ENCODE measurements around the gene TNFRSF8. TPM values are rescaled to one million over a fixed set of nuclear protein-coding genes. Genes with fewer than 3 reads are reported as not detected.
A peak's percentile ranks its signal among the peaks of the same experiment; 100 is the strongest.

Gene TNFRSF8
- total and polyA plus RNA-seq, 4 experiments from 2014 or later, result not detected

DNA sequence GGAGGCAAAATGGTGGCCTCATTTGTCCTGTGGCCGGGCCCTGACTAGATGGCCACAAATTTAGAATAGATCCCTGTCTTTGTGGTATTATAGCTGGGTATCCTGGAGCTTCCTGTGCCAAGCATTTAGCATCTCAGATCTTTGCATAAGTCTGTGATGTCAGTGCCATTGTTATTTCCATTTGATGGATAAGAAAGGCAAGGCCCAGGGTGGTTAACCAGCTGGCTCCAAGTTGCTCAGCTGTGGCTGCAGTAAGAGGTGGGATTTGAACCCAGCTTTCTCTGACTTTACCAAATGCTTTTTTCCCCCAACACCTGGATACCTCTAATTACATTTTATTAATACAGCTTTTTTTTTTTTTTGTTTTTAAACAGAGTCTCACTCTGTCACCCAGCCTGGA is 11.7 kb upstream of the TNFRSF8 start:
- Mint-ChIP-seq H3K9me3 (no peaks in the 10 kb centered on the region), H3K27ac (no peak overlapping the region), H3K4me3 (no peak overlapping the region), H3K27me3 (no peaks in the 10 kb centered on the region), H3K36me3 (no peaks in the 10 kb centered on the region), H3K4me1 (peaks cover 5 to 15% (median 11%) of the 10 kb centered on the region in 4 donors)
- H3K4me1 ChIP-seq (ENCODE audit: insufficient read depth, low read length), result peaks cover 27% of the 10 kb centered on the region
- H3K36me3 ChIP-seq (ENCODE audit: insufficient read depth, low read length), result no peaks in the 10 kb centered on the region
- DNase-seq, result no peak
- H3K27ac ChIP-seq (ENCODE audit: low read depth, low read length), result no peak overlapping the region
- intact Hi-C loops (cut with micrococcal nuclease), result no loop called here
- H3K9me3 ChIP-seq (ENCODE audit: control insufficient read depth in 1 of 2, low read length in 2 of 2), result no peaks in the 10 kb centered on the region
- ChIA-PET POLR2A (ENCODE audit: partially characterized antibody) (interaction anchor here (1.0 to 1.3 kb wide), 2 partner anchors 31 to 144 kb away, joined by 3 read pairs; no protein-coding TSS in a partner anchor), CTCF (ENCODE audit: partially characterized antibody) (interaction anchor here (0.9 kb wide), 1 partner anchor 28 kb away, joined by 3 read pairs; no protein-coding TSS in a partner anchor)
- H3K27me3 ChIP-seq (ENCODE audit: insufficient read depth, low read length), result no peaks in the 10 kb centered on the region
- H3K4me3 ChIP-seq (ENCODE audit: low read length in 2 of 2), result no peak overlapping the region

- H3K4me1 Mint-ChIP-seq, result peaks cover 6 to 17% (median 11%) of the 10 kb centered on the region in 4 donors
- no peaks in the 10 kb centered on the region for H3K9me3 Mint-ChIP-seq
- Histone ChIP-seq H3K27ac (ENCODE audit: low read depth, low read length) (no peak overlapping the region), H3K9me3 (ENCODE audit: control insufficient read depth in 1 of 2, low read length in 2 of 2) (no peaks in the 10 kb centered on the region), H3K4me1 (ENCODE audit: insufficient read depth, low read length) (peaks cover 20% of the 10 kb centered on the region), H3K4me3 (ENCODE audit: low read length in 2 of 2) (no peak overlapping the region), H3K27me3 (ENCODE audit: insufficient read depth, low read length) (no peaks in the 10 kb centered on the region), H3K36me3 (ENCODE audit: insufficient read depth, low read length) (no peaks in the 10 kb centered on the region)
- CTCF ChIA-PET (ENCODE audit: partially characterized antibody), result interaction anchor here (0.9 kb wide), 1 partner anchor 27 kb away, joined by 3 read pairs; no protein-coding TSS in a partner anchor
- POLR2A ChIA-PET (ENCODE audit: partially characterized antibody), result interaction anchor here (0.9 to 1.3 kb wide), 3 partner anchors 16 to 144 kb away, joined by 3 read pairs; no protein-coding TSS in a partner anchor
- no peaks in the 10 kb centered on the region for H3K36me3 Mint-ChIP-seq
- H3K27me3 Mint-ChIP-seq, result no peaks in the 10 kb centered on the region
- DNase-seq, result no peak
- intact Hi-C loops (cut with micrococcal nuclease), result no loop called here
- peak overlapping the region in 4 of 7 donors; percentile 2 to 74 (median 54) for H3K27ac Mint-ChIP-seq
- H3K4me3 Mint-ChIP-seq, result peak overlapping the region in 1 of 8 donors; percentile 65
These were observed 11.0 kb upstream of the TNFRSF8 start for GRCh38 chr1:12052008-12052573.

DNA sequence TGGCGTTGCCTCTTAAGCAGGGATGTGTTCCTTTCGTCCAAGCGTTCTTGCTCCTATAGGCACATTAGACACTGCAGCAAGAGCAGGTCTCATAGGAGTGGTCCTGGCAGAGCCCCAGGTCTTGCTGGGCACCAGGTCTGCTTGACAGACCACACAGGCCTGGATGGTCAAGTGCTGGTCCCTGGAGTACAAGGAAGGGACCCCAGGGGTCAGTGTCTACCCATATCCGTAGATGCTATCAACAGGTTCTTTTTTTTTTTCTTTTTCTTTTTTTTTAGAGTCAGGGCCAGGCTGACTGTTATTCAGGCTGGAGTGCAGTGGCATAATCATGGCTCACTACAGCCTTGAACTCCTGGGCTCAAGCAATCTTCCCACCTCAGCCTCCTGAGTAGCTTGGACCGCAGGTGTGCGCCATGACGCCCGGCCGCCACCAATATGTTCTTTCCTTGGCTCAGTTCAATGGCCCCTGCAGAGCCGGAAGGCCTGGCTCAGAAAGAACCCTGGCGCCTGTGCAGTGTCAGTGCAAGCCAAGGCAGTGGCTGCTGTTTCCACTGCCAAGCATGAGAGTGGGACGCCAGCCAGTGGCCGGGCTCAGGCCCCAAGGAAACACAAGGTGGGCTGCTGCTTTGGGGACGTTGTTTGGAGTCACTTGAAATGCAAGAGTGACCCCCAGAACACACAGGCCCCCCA is 10.0 kb upstream of the TNFRSF8 start:
- peaks cover 10% of the 10 kb centered on the region for H3K4me1 ChIP-seq (ENCODE audit: insufficient read depth, low read length)
- no peaks in the 10 kb centered on the region for H3K9me3 ChIP-seq (ENCODE audit: control insufficient read depth in 1 of 2, low read length in 2 of 2)
- H3K36me3 Mint-ChIP-seq, result no peaks in the 10 kb centered on the region
- no peak overlapping the region for H3K4me3 Mint-ChIP-seq
- no peaks in the 10 kb centered on the region for H3K27me3 ChIP-seq (ENCODE audit: insufficient read depth, low read length)
- no peak overlapping the region for H3K4me3 ChIP-seq (ENCODE audit: low read length in 2 of 2)
- no peak for DNase-seq
- POLR2A ChIA-PET (ENCODE audit: partially characterized antibody), result no interaction called here
- CTCF ChIA-PET (ENCODE audit: partially characterized antibody), result no interaction called here
- intact Hi-C loops (cut with micrococcal nuclease), result no loop called here
- no peak overlapping the region for H3K27ac ChIP-seq (ENCODE audit: low read depth, low read length)
- no peaks in the 10 kb centered on the region for H3K9me3 Mint-ChIP-seq
- H3K27ac Mint-ChIP-seq, result no peak overlapping the region
- H3K36me3 ChIP-seq (ENCODE audit: insufficient read depth, low read length), result no peaks in the 10 kb centered on the region
- H3K27me3 Mint-ChIP-seq, result no peaks in the 10 kb centered on the region
- H3K4me1 Mint-ChIP-seq, result peaks cover 6 to 17% (median 11%) of the 10 kb centered on the region in 4 donors

- Mint-ChIP-seq H3K4me3 (no peak overlapping the region), H3K27ac (peak overlapping the region in 1 of 7 donors; percentile 48), H3K9me3 (no peaks in the 10 kb centered on the region), H3K4me1 (peaks cover 6 to 17% (median 11%) of the 10 kb centered on the region in 4 donors), H3K27me3 (peaks cover 0 to 2% of the 10 kb centered on the region in 2 donors), H3K36me3 (no peaks in the 10 kb centered on the region)
- H3K27ac ChIP-seq (ENCODE audit: low read depth, low read length), result no peak overlapping the region
- H3K9me3 ChIP-seq (ENCODE audit: control insufficient read depth in 1 of 2, low read length in 2 of 2), result no peaks in the 10 kb centered on the region
- no peaks in the 10 kb centered on the region for H3K27me3 ChIP-seq (ENCODE audit: insufficient read depth, low read length)
- ChIA-PET POLR2A (ENCODE audit: partially characterized antibody) (no interaction called here), CTCF (ENCODE audit: partially characterized antibody) (interaction anchor here (1.0 kb wide), 1 partner anchor 25 kb away, joined by 3 read pairs; no protein-coding TSS in a partner anchor)
- no peak overlapping the region for H3K4me3 ChIP-seq (ENCODE audit: low read length in 2 of 2)
- DNase-seq, result no peak
- H3K4me1 ChIP-seq (ENCODE audit: insufficient read depth, low read length), result peaks cover 10% of the 10 kb centered on the region
- no peaks in the 10 kb centered on the region for H3K36me3 ChIP-seq (ENCODE audit: insufficient read depth, low read length)
- intact Hi-C loops (cut with micrococcal nuclease), result no loop called here
These were observed 9.2 kb upstream of the TNFRSF8 start for GRCh38 chr1:12053752-12054548.

DNA sequence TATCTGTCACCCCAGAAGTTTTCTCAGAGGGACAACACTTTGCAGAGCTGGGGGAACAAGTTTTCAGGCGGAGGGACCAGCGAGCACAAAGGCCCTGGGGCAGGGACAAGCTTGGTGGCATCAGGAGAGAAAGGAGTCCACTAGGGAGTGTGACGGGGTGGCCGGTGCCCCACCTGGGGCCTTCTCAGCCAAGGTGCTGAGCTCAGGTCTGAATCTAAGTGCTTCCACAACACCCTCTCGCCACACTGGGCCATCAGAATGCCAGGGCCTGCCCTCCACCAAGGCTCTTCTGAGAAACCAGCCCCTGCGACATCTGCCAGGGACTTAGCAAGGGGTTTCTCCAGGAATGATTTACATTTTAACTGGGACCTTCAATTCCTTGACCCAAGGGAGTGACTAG is 7.8 kb upstream of the TNFRSF8 start:
- Histone ChIP-seq H3K4me1 (ENCODE audit: insufficient read depth, low read length) (peaks cover 10% of the 10 kb centered on the region), H3K9me3 (ENCODE audit: control insufficient read depth in 1 of 2, low read length in 2 of 2) (no peaks in the 10 kb centered on the region), H3K4me3 (ENCODE audit: low read length in 2 of 2) (no peak overlapping the region), H3K27me3 (ENCODE audit: insufficient read depth, low read length) (no peaks in the 10 kb centered on the region), H3K36me3 (ENCODE audit: insufficient read depth, low read length) (no peaks in the 10 kb centered on the region), H3K27ac (ENCODE audit: low read depth, low read length) (no peak overlapping the region)
- POLR2A ChIA-PET (ENCODE audit: partially characterized antibody), result no interaction called here
- CTCF ChIA-PET (ENCODE audit: partially characterized antibody), result no interaction called here
- intact Hi-C loops (cut with micrococcal nuclease), result no loop called here
- H3K27me3 Mint-ChIP-seq, result peaks cover 0 to 2% of the 10 kb centered on the region in 2 donors
- H3K27ac Mint-ChIP-seq, result no peak overlapping the region
- no peaks in the 10 kb centered on the region for H3K36me3 Mint-ChIP-seq
- H3K9me3 Mint-ChIP-seq, result no peaks in the 10 kb centered on the region
- no peak for DNase-seq
- peaks cover 6 to 17% (median 11%) of the 10 kb centered on the region in 4 donors for H3K4me1 Mint-ChIP-seq
- H3K4me3 Mint-ChIP-seq, result no peak overlapping the region

- DNase-seq, result no peak
- Histone ChIP-seq H3K36me3 (ENCODE audit: insufficient read depth, low read length) (no peaks in the 10 kb centered on the region), H3K27me3 (ENCODE audit: insufficient read depth, low read length) (no peaks in the 10 kb centered on the region), H3K4me1 (ENCODE audit: insufficient read depth, low read length) (peaks cover 10% of the 10 kb centered on the region), H3K4me3 (ENCODE audit: low read length in 2 of 2) (no peak overlapping the region), H3K27ac (ENCODE audit: low read depth, low read length) (no peak overlapping the region), H3K9me3 (ENCODE audit: control insufficient read depth in 1 of 2, low read length in 2 of 2) (no peaks in the 10 kb centered on the region)
- Mint-ChIP-seq H3K4me1 (peaks cover 6 to 17% (median 11%) of the 10 kb centered on the region in 4 donors), H3K9me3 (no peaks in the 10 kb centered on the region), H3K4me3 (peak overlapping the region in 1 of 8 donors; percentile 51), H3K36me3 (no peaks in the 10 kb centered on the region), H3K27ac (no peak overlapping the region), H3K27me3 (peaks cover 0 to 2% of the 10 kb centered on the region in 2 donors)
- POLR2A ChIA-PET (ENCODE audit: partially characterized antibody), result no interaction called here
- CTCF ChIA-PET (ENCODE audit: partially characterized antibody), result no interaction called here
- intact Hi-C loops (cut with micrococcal nuclease), result no loop called here
These were observed 6.7 kb upstream of the TNFRSF8 start for GRCh38 chr1:12056331-12056841.

GRCh38 chr1:12057382-12057781 is 5.7 kb upstream of the TNFRSF8 start:
- Histone ChIP-seq H3K9me3 (ENCODE audit: control insufficient read depth in 1 of 2, low read length in 2 of 2) (no peaks in the 10 kb centered on the region), H3K27me3 (ENCODE audit: insufficient read depth, low read length) (no peaks in the 10 kb centered on the region), H3K27ac (ENCODE audit: low read depth, low read length) (no peak overlapping the region), H3K4me3 (ENCODE audit: low read length in 2 of 2) (no peak overlapping the region), H3K4me1 (ENCODE audit: insufficient read depth, low read length) (peaks cover 4% of the 10 kb centered on the region), H3K36me3 (ENCODE audit: insufficient read depth, low read length) (no peaks in the 10 kb centered on the region)
- Mint-ChIP-seq H3K36me3 (no peaks in the 10 kb centered on the region), H3K27me3 (peaks cover 0 to 2% of the 10 kb centered on the region in 2 donors), H3K27ac (no peak overlapping the region), H3K4me3 (no peak overlapping the region), H3K4me1 (peaks cover 3 to 11% (median 4%) of the 10 kb centered on the region in 4 donors), H3K9me3 (no peaks in the 10 kb centered on the region)
- POLR2A ChIA-PET (ENCODE audit: partially characterized antibody), result no interaction called here
- intact Hi-C loops (cut with micrococcal nuclease), result no loop called here
- CTCF ChIA-PET (ENCODE audit: partially characterized antibody), result no interaction called here
- DNase-seq, result no peak

Data from CD4-positive, alpha-beta memory T cell (primary cell).